NCI-H187 treated with DMSO at 0.1 percent for 48 hours (cell line): ENCODE results near the gene RAB3A.
"Not testable (repeated sequence)": the region's sequence is repeated elsewhere in the genome, so short reads cannot be mapped to it uniquely, and the experiment has no call there.

Experiments
- DNase-seq: peaks from one replicate; lab custom pipeline; 2025; lab: John Stamatoyannopoulos, UW

Gene RAB3A

GRCh38 chr19:18223860-18224524 is 20.1 kb upstream of the RAB3A start:
- no peak for DNase-seq

GRCh38 chr19:18221815-18222725 is 18.2 kb upstream of the RAB3A start:
- no peak for DNase-seq

GRCh38 chr19:18220632-18221275 is 16.9 kb upstream of the RAB3A start:
- no peak for DNase-seq

- DNase-seq, result no peak
Observed at GRCh38 chr19:18219911-18220631, 16.2 kb upstream of the RAB3A start.

GRCh38 chr19:18218600-18218999 is 14.8 kb upstream of the RAB3A start:
- no peak for DNase-seq

- no peak for DNase-seq
Observed at GRCh38 chr19:18218159-18218558, 14.3 kb upstream of the RAB3A start.

- no peak for DNase-seq
Observed at GRCh38 chr19:18216789-18217188, 12.9 kb upstream of the RAB3A start.

- no peak for DNase-seq
Observed at GRCh38 chr19:18214779-18215433, 11.1 kb upstream of the RAB3A start.

GRCh38 chr19:18211683-18212082 is 7.8 kb upstream of the RAB3A start:
- DNase-seq, result no peak

GRCh38 chr19:18209912-18210311 is 6.1 kb upstream of the RAB3A start:
- not testable (repeated sequence) for DNase-seq

GRCh38 chr19:18208098-18208951 is 4.5 kb upstream of the RAB3A start:
- no peak for DNase-seq

- no peak for DNase-seq
Observed at GRCh38 chr19:18206018-18206417, 2.2 kb upstream of the RAB3A start.

GRCh38 chr19:18205200-18205892 is 1.5 kb upstream of the RAB3A start:
- DNase-seq, result no peak

GRCh38 chr19:18204394-18205199 is 755 bp upstream of the RAB3A start:
- no peak for DNase-seq

GRCh38 chr19:18203408-18203862 is 407 bp downstream of the RAB3A start:
- DNase-seq, result no peak

GRCh38 chr19:18202778-18203407 is 949 bp downstream of the RAB3A start:
- DNase-seq, result no peak

GRCh38 chr19:18202397-18202777 is 1.5 kb downstream of the RAB3A start:
- DNase-seq, result no peak

GRCh38 chr19:18198374-18198773 is 5.5 kb downstream of the RAB3A start:
- DNase-seq, result no peak

- DNase-seq, result no peak
Observed at GRCh38 chr19:18197941-18198340, 5.9 kb downstream of the RAB3A start.
